ENCODE results near the gene MIEF2.

Gene MIEF2

GRCh38 chr17:18267927-18268711, 7.7 kb downstream of the MIEF2 start:
- Histone ChIP-seq H3K18ac (ENCODE audit: low read length) (no peak overlapping the region), H2BK12ac (ENCODE audit: low read length) (no peak overlapping the region), H3K27ac (replicated peaks; ENCODE audit: low read length) (peak overlapping the region; percentile 9), H3K23ac (ENCODE audit: low read depth, low read length, poor library complexity) (peak overlapping the region; percentile 34), H3K9me3 (replicated peaks in 1 of 2; ENCODE audit: control insufficient read depth in 2 of 2, insufficient read depth in 1 of 2, low read depth in 1 of 2, low read length in 2 of 2) (no peaks in the 10 kb centered on the region), H3K4ac (ENCODE audit: low read length) (no peak overlapping the region), H3K4me2 (ENCODE audit: insufficient read depth, low read length, poor library complexity, severe bottlenecking) (no peak overlapping the region), H4K91ac (ENCODE audit: low read depth, low read length, poor library complexity) (peak overlapping the region; percentile 12), H3K4me3 (ENCODE audit: low read length in 2 of 2) (no peak overlapping the region), H3K36me3 (replicated peaks in 1 of 2; ENCODE audit: control insufficient read depth in 2 of 2, insufficient read depth in 2 of 2, low read length in 2 of 2) (peaks cover 21 to 55% of the 10 kb centered on the region in 2 donors), H2AFZ (ENCODE audit: low read length) (no peak overlapping the region), H3K27me3 (ENCODE audit: control insufficient read depth in 3 of 3, insufficient read depth in 3 of 3, low read depth in 1 of 3, low read length in 3 of 3) (no peaks in the 10 kb centered on the region), H3K9ac (ENCODE audit: low read depth, low read length, poor library complexity) (no peak overlapping the region), H2BK120ac (ENCODE audit: low read depth, low read length) (no peak overlapping the region), H2AK5ac (ENCODE audit: low read depth, low read length) (peak overlapping the region; percentile 51), H2BK15ac (ENCODE audit: low read length) (no peak overlapping the region), H3K4me1 (ENCODE audit: control insufficient read depth in 2 of 2, insufficient read depth in 1 of 2, low read depth in 1 of 2, low read length in 2 of 2) (peaks cover 7 to 11% of the 10 kb centered on the region in 2 donors), H4K8ac (ENCODE audit: low read depth, low read length) (no peak overlapping the region), H2BK5ac (ENCODE audit: low read length) (no peak overlapping the region), H3K14ac (ENCODE audit: low read length) (no peak overlapping the region), H3K79me1 (ENCODE audit: low read depth, low read length) (no peaks in the 10 kb centered on the region)
- no peak for DNase-seq (ENCODE audit: low spot score)
- no CpG with 5 or more reads among the region's 14 CpGs for WGBS, 2 donors (ENCODE audit: extremely low coverage in 2 of 2, insufficient read length in 2 of 2, insufficient replicate concordance in 1 of 2)

- Histone ChIP-seq H2AK5ac (ENCODE audit: low read depth, low read length) (no peak overlapping the region), H3K79me1 (ENCODE audit: low read depth, low read length) (no peaks in the 10 kb centered on the region), H2BK120ac (ENCODE audit: low read depth, low read length) (no peak overlapping the region), H3K23ac (ENCODE audit: low read depth, low read length, poor library complexity) (peak overlapping the region; percentile 50), H3K4ac (ENCODE audit: low read length) (no peak overlapping the region), H3K4me2 (ENCODE audit: insufficient read depth, low read length, poor library complexity, severe bottlenecking) (no peak overlapping the region), H3K14ac (ENCODE audit: low read length) (no peak overlapping the region), H3K4me3 (ENCODE audit: low read length in 2 of 2) (no peak overlapping the region), H3K36me3 (replicated peaks in 1 of 2; ENCODE audit: control insufficient read depth in 2 of 2, insufficient read depth in 2 of 2, low read length in 2 of 2) (peaks cover 14 to 54% of the 10 kb centered on the region in 2 donors), H3K9me3 (replicated peaks in 1 of 2; ENCODE audit: control insufficient read depth in 2 of 2, insufficient read depth in 1 of 2, low read depth in 1 of 2, low read length in 2 of 2) (no peaks in the 10 kb centered on the region), H3K27ac (replicated peaks; ENCODE audit: low read length) (no peak overlapping the region), H2AFZ (ENCODE audit: low read length) (no peak overlapping the region), H4K91ac (ENCODE audit: low read depth, low read length, poor library complexity) (no peak overlapping the region), H3K9ac (ENCODE audit: low read depth, low read length, poor library complexity) (no peak overlapping the region), H3K18ac (ENCODE audit: low read length) (no peak overlapping the region), H4K8ac (ENCODE audit: low read depth, low read length) (no peak overlapping the region), H3K4me1 (ENCODE audit: control insufficient read depth in 2 of 2, insufficient read depth in 1 of 2, low read depth in 1 of 2, low read length in 2 of 2) (peaks cover 7 to 11% of the 10 kb centered on the region in 2 donors), H2BK12ac (ENCODE audit: low read length) (no peak overlapping the region), H3K27me3 (ENCODE audit: control insufficient read depth in 3 of 3, insufficient read depth in 3 of 3, low read depth in 1 of 3, low read length in 3 of 3) (no peaks in the 10 kb centered on the region), H2BK15ac (ENCODE audit: low read length) (no peak overlapping the region), H2BK5ac (ENCODE audit: low read length) (no peak overlapping the region)
- DNase-seq (ENCODE audit: low spot score) = no peak
- WGBS, 2 donors (ENCODE audit: extremely low coverage in 2 of 2, insufficient read length in 2 of 2, insufficient replicate concordance in 1 of 2) = no CpG with 5 or more reads among the region's 14 CpGs
Measured at GRCh38 chr17:18270046-18270931, 9.8 kb downstream of the MIEF2 start.

- Histone ChIP-seq H3K23ac (ENCODE audit: low read depth, low read length, poor library complexity) (no peak overlapping the region), H2AFZ (ENCODE audit: low read length) (no peak overlapping the region), H3K18ac (ENCODE audit: low read length) (no peak overlapping the region), H2BK5ac (ENCODE audit: low read length) (no peak overlapping the region), H3K79me1 (ENCODE audit: low read depth, low read length) (peaks cover 7% of the 10 kb centered on the region), H3K27me3 (ENCODE audit: control insufficient read depth in 3 of 3, insufficient read depth in 3 of 3, low read depth in 1 of 3, low read length in 3 of 3) (no peaks in the 10 kb centered on the region), H3K4me3 (ENCODE audit: low read length in 2 of 2) (no peak overlapping the region), H2AK5ac (ENCODE audit: low read depth, low read length) (no peak overlapping the region), H4K91ac (ENCODE audit: low read depth, low read length, poor library complexity) (no peak overlapping the region), H3K27ac (replicated peaks; ENCODE audit: low read length) (no peak overlapping the region), H3K9me3 (replicated peaks in 1 of 2; ENCODE audit: control insufficient read depth in 2 of 2, insufficient read depth in 1 of 2, low read depth in 1 of 2, low read length in 2 of 2) (no peaks in the 10 kb centered on the region), H2BK15ac (ENCODE audit: low read length) (no peak overlapping the region), H3K4ac (ENCODE audit: low read length) (no peak overlapping the region), H2BK120ac (ENCODE audit: low read depth, low read length) (no peak overlapping the region), H3K4me1 (ENCODE audit: control insufficient read depth in 2 of 2, insufficient read depth in 1 of 2, low read depth in 1 of 2, low read length in 2 of 2) (no peaks in the 10 kb centered on the region), H3K9ac (ENCODE audit: low read depth, low read length, poor library complexity) (no peak overlapping the region), H3K36me3 (replicated peaks in 1 of 2; ENCODE audit: control insufficient read depth in 2 of 2, insufficient read depth in 2 of 2, low read length in 2 of 2) (peaks cover 59 to 94% of the 10 kb centered on the region in 2 donors), H3K14ac (ENCODE audit: low read length) (no peak overlapping the region), H4K8ac (ENCODE audit: low read depth, low read length) (no peak overlapping the region), H2BK12ac (ENCODE audit: low read length) (no peak overlapping the region), H3K4me2 (ENCODE audit: insufficient read depth, low read length, poor library complexity, severe bottlenecking) (no peak overlapping the region)
- no peak for DNase-seq (ENCODE audit: low spot score)
- WGBS, 2 donors (ENCODE audit: extremely low coverage in 2 of 2, insufficient read length in 2 of 2, insufficient replicate concordance in 1 of 2) = no CpG with 5 or more reads among the region's 1 CpG
Measured at GRCh38 chr17:18277076-18277475, 16.6 kb downstream of the MIEF2 start.

GRCh38 chr17:18278867-18279266, 18.4 kb downstream of the MIEF2 start:
- no peak overlapping the region for H3K18ac ChIP-seq (ENCODE audit: low read length)
- H3K4me2 ChIP-seq (ENCODE audit: insufficient read depth, low read length, poor library complexity, severe bottlenecking) = no peak overlapping the region
- no peaks in the 10 kb centered on the region for H3K27me3 ChIP-seq (ENCODE audit: control insufficient read depth in 3 of 3, insufficient read depth in 3 of 3, low read depth in 1 of 3, low read length in 3 of 3)
- no peak overlapping the region for H2BK5ac ChIP-seq (ENCODE audit: low read length)
- H2BK15ac ChIP-seq (ENCODE audit: low read length) = no peak overlapping the region
- no peak overlapping the region for H4K8ac ChIP-seq (ENCODE audit: low read depth, low read length)
- no peak for DNase-seq (ENCODE audit: low spot score)
- no peak overlapping the region for H3K27ac ChIP-seq (replicated peaks; ENCODE audit: low read length)
- H2BK12ac ChIP-seq (ENCODE audit: low read length) = no peak overlapping the region
- peaks cover 70 to 96% of the 10 kb centered on the region in 2 donors for H3K36me3 ChIP-seq (replicated peaks in 1 of 2; ENCODE audit: control insufficient read depth in 2 of 2, insufficient read depth in 2 of 2, low read length in 2 of 2)
- no peaks in the 10 kb centered on the region for H3K4me1 ChIP-seq (ENCODE audit: control insufficient read depth in 2 of 2, insufficient read depth in 1 of 2, low read depth in 1 of 2, low read length in 2 of 2)
- WGBS, 2 donors (ENCODE audit: extremely low coverage in 2 of 2, insufficient read length in 2 of 2, insufficient replicate concordance in 1 of 2) = no CpG with 5 or more reads among the region's 3 CpGs
- H3K14ac ChIP-seq (ENCODE audit: low read length) = no peak overlapping the region
- no peak overlapping the region for H3K9ac ChIP-seq (ENCODE audit: low read depth, low read length, poor library complexity)
- no peak overlapping the region for H3K23ac ChIP-seq (ENCODE audit: low read depth, low read length, poor library complexity)
- H3K9me3 ChIP-seq (replicated peaks in 1 of 2; ENCODE audit: control insufficient read depth in 2 of 2, insufficient read depth in 1 of 2, low read depth in 1 of 2, low read length in 2 of 2) = no peaks in the 10 kb centered on the region
- no peak overlapping the region for H4K91ac ChIP-seq (ENCODE audit: low read depth, low read length, poor library complexity)
- H2AFZ ChIP-seq (ENCODE audit: low read length) = no peak overlapping the region
- H3K79me1 ChIP-seq (ENCODE audit: low read depth, low read length) = peaks cover 7% of the 10 kb centered on the region
- no peak overlapping the region for H3K4me3 ChIP-seq (ENCODE audit: low read length in 2 of 2)
- no peak overlapping the region for H2BK120ac ChIP-seq (ENCODE audit: low read depth, low read length)
- no peak overlapping the region for H2AK5ac ChIP-seq (ENCODE audit: low read depth, low read length)
- H3K4ac ChIP-seq (ENCODE audit: low read length) = no peak overlapping the region

Measured in neuronal stem cell (in vitro differentiated cells).